Measurements from ENCODE around the gene TNFRSF1B. TPM values are rescaled to one million over a fixed set of nuclear protein-coding genes. Genes with fewer than 3 reads are reported as not detected.

The TNFRSF1B gene
- total RNA-seq, 6 donors from 2014 or later, result 28.3 to 113 (median 58.5) TPM

- Histone ChIP-seq H3K27me3 (no peaks in the 10 kb centered on the region), H3K27ac (peak overlapping the region; percentile 93 to 96 (median 93)), H3K36me3 (peaks cover 0 to 23% (median 8%) of the 10 kb centered on the region in 4 donors), H3K9me3 (no peaks in the 10 kb centered on the region), H3K4me1 (peaks cover 15 to 18% (median 16%) of the 10 kb centered on the region in 4 donors), H3K4me3 (peak overlapping the region; percentile 87 to 99 (median 96))
- peak in 1 of 2 donors; percentile 89 for ATAC-seq (ENCODE audit: low FRiP score in 2 of 2)
- no peak for DNase-seq
- WGBS, 2 donors, result 20 to 26% methylated on average over 4 of the region's 4 CpGs
- TF ChIP-seq EP300 (IDR thresholded peaks at IDR 0.05) (no peak), POLR2AphosphoS5 (IDR thresholded peaks at IDR 0.05) (no peak), POLR2A (IDR thresholded peaks at IDR 0.05) (no peak)
- TF ChIP-seq, protein P1, sequence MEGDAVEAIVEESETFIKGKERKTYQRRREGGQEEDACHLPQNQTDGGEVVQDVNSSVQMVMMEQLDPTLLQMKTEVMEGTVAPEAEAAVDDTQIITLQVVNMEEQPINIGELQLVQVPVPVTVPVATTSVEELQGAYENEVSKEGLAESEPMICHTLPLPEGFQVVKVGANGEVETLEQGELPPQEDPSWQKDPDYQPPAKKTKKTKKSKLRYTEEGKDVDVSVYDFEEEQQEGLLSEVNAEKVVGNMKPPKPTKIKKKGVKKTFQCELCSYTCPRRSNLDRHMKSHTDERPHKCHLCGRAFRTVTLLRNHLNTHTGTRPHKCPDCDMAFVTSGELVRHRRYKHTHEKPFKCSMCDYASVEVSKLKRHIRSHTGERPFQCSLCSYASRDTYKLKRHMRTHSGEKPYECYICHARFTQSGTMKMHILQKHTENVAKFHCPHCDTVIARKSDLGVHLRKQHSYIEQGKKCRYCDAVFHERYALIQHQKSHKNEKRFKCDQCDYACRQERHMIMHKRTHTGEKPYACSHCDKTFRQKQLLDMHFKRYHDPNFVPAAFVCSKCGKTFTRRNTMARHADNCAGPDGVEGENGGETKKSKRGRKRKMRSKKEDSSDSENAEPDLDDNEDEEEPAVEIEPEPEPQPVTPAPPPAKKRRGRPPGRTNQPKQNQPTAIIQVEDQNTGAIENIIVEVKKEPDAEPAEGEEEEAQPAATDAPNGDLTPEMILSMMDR (IDR thresholded peaks at IDR 0.05), result no peak
Measured at GRCh38 chr1:12231276-12231595, 64.4 kb downstream of the TNFRSF1B start.

DNA sequence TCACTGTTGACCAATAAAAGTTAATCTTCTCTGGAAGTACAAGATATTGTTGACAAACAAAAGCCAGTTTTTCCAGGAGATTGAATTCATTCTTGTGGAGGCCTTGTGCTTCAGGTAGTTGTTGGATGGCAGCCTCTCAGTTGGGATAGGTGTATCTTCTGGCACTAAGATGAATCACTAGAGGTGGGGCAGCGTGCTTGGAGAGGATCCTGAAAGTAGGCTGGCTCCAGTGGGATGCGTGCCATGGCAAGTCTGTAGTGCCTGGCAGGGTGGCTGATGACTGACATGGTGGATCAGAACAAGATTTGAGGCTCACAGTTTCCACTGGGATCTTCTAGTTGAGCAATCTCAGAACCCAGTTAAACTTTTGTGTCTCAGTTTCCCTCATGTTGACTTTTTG is 65.4 kb downstream of the TNFRSF1B start:
- TF ChIP-seq EP300 (IDR thresholded peaks at IDR 0.05), result no peak
- TF ChIP-seq, protein P1 (IDR thresholded peaks at IDR 0.05), result no peak
- Histone ChIP-seq H3K4me1 (peaks cover 15 to 18% (median 16%) of the 10 kb centered on the region in 4 donors), H3K4me3 (no peak overlapping the region), H3K36me3 (peaks cover 0 to 30% (median 11%) of the 10 kb centered on the region in 4 donors), H3K27me3 (no peaks in the 10 kb centered on the region), H3K27ac (peak overlapping the region in 1 of 4 donors; percentile 93), H3K9me3 (no peaks in the 10 kb centered on the region)
- no peak for DNase-seq
- ATAC-seq (ENCODE audit: low FRiP score in 2 of 2), result no peak
- 73 to 80% methylated on average over 2 of the region's 2 CpGs for WGBS, 2 donors

- H3K9me3 ChIP-seq, result no peaks in the 10 kb centered on the region
- ATAC-seq (ENCODE audit: low FRiP score in 2 of 2) (no peak), DNase-seq (no peak)
- peaks cover 0 to 4% (median 0%) of the 10 kb centered on the region in 4 donors for H3K4me1 ChIP-seq
- TF ChIP-seq POLR2AphosphoS5 (IDR thresholded peaks at IDR 0.05) (no peak), POLR2A (IDR thresholded peaks at IDR 0.05) (no peak), EP300 (IDR thresholded peaks at IDR 0.05) (no peak)
- TF ChIP-seq, protein P1 (IDR thresholded peaks at IDR 0.05), result no peak
- H3K36me3 ChIP-seq, result peaks cover 23 to 70% (median 38%) of the 10 kb centered on the region in 4 donors
- 67 to 79% methylated on average over 2 of the region's 2 CpGs for WGBS, 2 donors
- H3K4me3 ChIP-seq, result no peak overlapping the region
- no peaks in the 10 kb centered on the region for H3K27me3 ChIP-seq
- H3K27ac ChIP-seq, result no peak overlapping the region
Measured at GRCh38 chr1:12244078-12244477, 77.3 kb downstream of the TNFRSF1B start.

DNA sequence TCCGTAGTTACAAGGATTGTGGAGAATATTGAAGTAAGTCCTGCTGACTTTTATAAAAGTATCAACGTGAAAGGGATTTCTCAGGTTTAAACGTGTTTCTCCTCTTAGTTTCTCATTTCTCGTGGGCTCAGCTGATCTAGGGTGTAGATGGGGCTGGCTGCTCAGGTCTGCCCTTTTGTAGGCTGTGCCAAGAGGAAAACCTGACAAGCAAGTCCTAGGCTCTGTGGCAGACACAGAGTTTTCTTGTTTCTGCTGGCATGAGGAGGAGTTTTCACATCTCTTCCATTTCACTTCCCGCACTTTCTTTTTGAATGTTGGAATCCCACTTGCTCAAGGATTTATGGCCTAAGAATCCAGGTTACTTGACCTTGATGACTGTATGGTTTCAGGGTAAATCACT is 77.8 kb downstream of the TNFRSF1B start:
- H3K27me3 ChIP-seq, result no peaks in the 10 kb centered on the region
- ATAC-seq (ENCODE audit: low FRiP score in 2 of 2) (no peak), DNase-seq (no peak)
- H3K27ac ChIP-seq, result no peak overlapping the region
- H3K4me3 ChIP-seq, result no peak overlapping the region
- H3K4me1 ChIP-seq, result peaks cover 0 to 4% (median 0%) of the 10 kb centered on the region in 4 donors
- peaks cover 28 to 75% (median 42%) of the 10 kb centered on the region in 4 donors for H3K36me3 ChIP-seq
- no peaks in the 10 kb centered on the region for H3K9me3 ChIP-seq
- 85 to 86% methylated on average over 5 of the region's 5 CpGs for WGBS, 2 donors
- TF ChIP-seq EP300 (IDR thresholded peaks at IDR 0.05) (no peak), POLR2A (IDR thresholded peaks at IDR 0.05) (no peak)

DNA sequence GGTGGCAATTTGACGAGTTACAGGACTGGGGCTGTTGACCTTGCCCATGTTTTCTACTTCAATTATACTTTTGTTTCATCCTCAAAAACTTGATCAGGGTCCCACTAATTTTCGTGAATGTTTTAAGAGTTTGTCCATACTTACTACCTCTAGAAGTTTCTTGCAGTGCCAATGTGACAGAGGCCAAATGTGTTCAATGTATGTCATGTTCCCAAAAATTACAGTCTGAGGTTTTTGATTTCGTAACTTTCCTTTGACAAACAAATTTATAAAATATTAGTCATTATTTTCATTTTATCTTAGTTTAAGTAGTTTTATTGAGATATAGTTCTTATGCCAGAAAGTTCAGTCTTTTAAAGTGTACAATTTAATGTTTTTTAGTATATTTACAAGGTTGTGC is 78.3 kb downstream of the TNFRSF1B start:
- no peak for DNase-seq
- no peak overlapping the region for H3K4me3 ChIP-seq
- no peak overlapping the region for H3K27ac ChIP-seq
- 87 to 91% methylated on average over 3 of the region's 3 CpGs for WGBS, 2 donors
- no peak for TF ChIP-seq POLR2A (IDR thresholded peaks at IDR 0.05)
- no peak for TF ChIP-seq EP300 (IDR thresholded peaks at IDR 0.05)
- no peak for TF ChIP-seq POLR2AphosphoS5 (IDR thresholded peaks at IDR 0.05)
- TF ChIP-seq, protein P1 (IDR thresholded peaks at IDR 0.05), result no peak
- no peaks in the 10 kb centered on the region for H3K9me3 ChIP-seq
- no peak for ATAC-seq (ENCODE audit: low FRiP score in 2 of 2)
- H3K36me3 ChIP-seq, result peaks cover 33 to 80% (median 47%) of the 10 kb centered on the region in 4 donors
- H3K27me3 ChIP-seq, result no peaks in the 10 kb centered on the region
- peaks cover 0 to 4% (median 0%) of the 10 kb centered on the region in 4 donors for H3K4me1 ChIP-seq
